ENCODE data around the gene MTMR2.

Gene MTMR2

GRCh38 chr11:95922099-95922498 is 1.8 kb downstream of the MTMR2 start:
- no peak for TF ChIP-seq CTCF (IDR thresholded peaks at IDR 0.05; ENCODE audit: borderline replicate concordance, control extremely low read depth, extremely low read depth, insufficient read depth, missing control alignments)
- no peak for DNase-seq (ENCODE audit: low spot score)
- in situ Hi-C loops (cut with MboI; ENCODE audit: low sequenced_read_pairs, unreplicated experiment): no loop called here

GRCh38 chr11:95920460-95921105 is 3.3 kb downstream of the MTMR2 start:
- in situ Hi-C loops (cut with MboI; ENCODE audit: low sequenced_read_pairs, unreplicated experiment): no loop called here
- no peak for DNase-seq (ENCODE audit: low spot score)
- no peak for TF ChIP-seq CTCF (IDR thresholded peaks at IDR 0.05; ENCODE audit: borderline replicate concordance, control extremely low read depth, extremely low read depth, insufficient read depth, missing control alignments)

- no peak for TF ChIP-seq CTCF (IDR thresholded peaks at IDR 0.05; ENCODE audit: borderline replicate concordance, control extremely low read depth, extremely low read depth, insufficient read depth, missing control alignments)
- in situ Hi-C loops (cut with MboI; ENCODE audit: low sequenced_read_pairs, unreplicated experiment): no loop called here
- DNase-seq (ENCODE audit: low spot score): no peak
Measured at GRCh38 chr11:95919514-95919913, 4.4 kb downstream of the MTMR2 start.

GRCh38 chr11:95918720-95919119 is 5.2 kb downstream of the MTMR2 start:
- no peak for DNase-seq (ENCODE audit: low spot score)
- in situ Hi-C loops (cut with MboI; ENCODE audit: low sequenced_read_pairs, unreplicated experiment): no loop called here
- no peak for TF ChIP-seq CTCF (IDR thresholded peaks at IDR 0.05; ENCODE audit: borderline replicate concordance, control extremely low read depth, extremely low read depth, insufficient read depth, missing control alignments)

GRCh38 chr11:95918056-95918455 is 5.9 kb downstream of the MTMR2 start:
- no peak for DNase-seq (ENCODE audit: low spot score)
- in situ Hi-C loops (cut with MboI; ENCODE audit: low sequenced_read_pairs, unreplicated experiment): no loop called here
- no peak for TF ChIP-seq CTCF (IDR thresholded peaks at IDR 0.05; ENCODE audit: borderline replicate concordance, control extremely low read depth, extremely low read depth, insufficient read depth, missing control alignments)

- in situ Hi-C loops (cut with MboI; ENCODE audit: low sequenced_read_pairs, unreplicated experiment): no loop called here
- no peak for DNase-seq (ENCODE audit: low spot score)
- TF ChIP-seq CTCF (IDR thresholded peaks at IDR 0.05; ENCODE audit: borderline replicate concordance, control extremely low read depth, extremely low read depth, insufficient read depth, missing control alignments): no peak
Measured at GRCh38 chr11:95917193-95918036, 6.5 kb downstream of the MTMR2 start.
